HFF-Myc (cell line): ENCODE results near the gene PPRC1.

Experiments
- DNase-seq: peaks from one replicate; pipeline ENCODE4 v3.0.0-alpha.2; 2011; ENCODE audit warnings: low read depth; ENCODE audit errors: extremely low read depth
- H3K4me3 ChIP-seq: replicated peaks from 2 replicates; pipeline ENCODE4 v1.5.1; 2011; ENCODE audit warnings: low read depth, mild to moderate bottlenecking, control low read depth, low read length
- CTCF ChIP-seq: IDR thresholded peaks from 2 replicates; pipeline ENCODE4 v1.5.1; 2012; ENCODE audit warnings: mild to moderate bottlenecking, low read depth, low read length, control low read depth; ENCODE audit errors: missing control alignments

The PPRC1 gene

DNA sequence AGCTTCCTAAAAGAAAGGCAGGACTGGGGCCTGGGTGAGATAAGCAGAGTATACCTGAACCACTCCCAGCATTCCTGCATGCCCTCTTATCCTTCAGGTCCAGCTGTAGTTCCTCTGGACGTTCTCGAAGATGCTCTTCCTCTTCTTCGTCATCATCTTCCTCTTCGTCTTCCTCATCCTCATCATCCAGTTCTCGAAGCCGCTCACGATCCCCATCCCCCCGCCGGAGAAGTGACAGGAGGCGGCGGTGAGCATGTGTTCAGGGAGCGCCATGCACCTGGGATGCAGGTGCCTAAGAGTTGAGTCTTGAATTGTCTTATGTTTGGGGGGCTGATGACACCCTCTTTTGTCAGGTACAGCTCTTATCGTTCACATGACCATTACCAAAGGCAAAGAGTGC, 15.4 kb downstream of the PPRC1 start:
- no peak for TF ChIP-seq CTCF
- no peak for DNase-seq
- no peak overlapping the region for H3K4me3 ChIP-seq

DNA sequence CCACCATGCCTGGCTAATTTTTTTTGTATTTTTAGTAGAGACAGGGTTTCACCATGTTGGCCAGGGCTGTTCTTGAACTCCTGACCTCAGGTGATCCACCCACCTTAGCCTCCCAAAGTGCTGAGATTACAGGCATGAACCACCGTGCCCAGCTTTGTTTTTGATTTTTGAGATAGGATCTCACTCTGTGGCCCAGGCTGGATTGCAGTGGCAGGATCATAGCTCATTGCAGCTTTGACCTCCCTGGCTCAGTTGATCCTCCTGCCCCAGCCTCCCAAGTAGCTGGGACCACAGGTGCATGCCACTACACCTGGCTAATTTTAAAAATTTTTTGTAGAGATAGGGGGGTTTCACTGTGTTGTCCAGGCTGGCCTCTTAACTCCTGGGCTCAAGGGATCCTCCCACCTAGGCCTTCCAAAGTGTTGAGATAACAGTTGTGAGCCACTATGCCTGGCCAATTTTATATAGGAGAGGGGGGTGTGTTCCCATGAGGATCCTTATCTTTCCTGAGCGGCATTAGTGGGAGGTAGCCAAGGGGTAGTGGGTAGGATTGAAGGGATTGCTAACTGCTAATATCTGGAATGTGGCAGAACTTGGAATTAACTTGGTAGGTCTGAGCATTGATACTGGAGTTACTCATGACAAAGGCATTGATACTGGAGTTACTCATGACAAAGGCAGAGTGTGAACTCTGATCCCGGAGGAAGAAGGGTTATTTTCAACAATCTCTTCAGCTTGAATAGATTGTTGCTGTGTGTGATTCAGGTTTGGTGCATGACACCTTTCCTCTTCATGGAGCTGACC, 18.3 kb downstream of the PPRC1 start:
- TF ChIP-seq CTCF: no peak
- DNase-seq: peak; percentile 38
- no peak overlapping the region; the same call in 1 of the 2 replicates for H3K4me3 ChIP-seq

GRCh38 chr10:102151774-102152544, 19.1 kb downstream of the PPRC1 start, which contains the start of gene NOLC1:
Gene NOLC1, plus strand, starts transcription at chr10:102152389. Its CDS starts 22 bp downstream, at chr10:102152411.
- no peak for TF ChIP-seq CTCF
- H3K4me3 ChIP-seq: peak within 1 kb of the TSS; percentile 76
- DNase-seq: peak; percentile 98

DNA sequence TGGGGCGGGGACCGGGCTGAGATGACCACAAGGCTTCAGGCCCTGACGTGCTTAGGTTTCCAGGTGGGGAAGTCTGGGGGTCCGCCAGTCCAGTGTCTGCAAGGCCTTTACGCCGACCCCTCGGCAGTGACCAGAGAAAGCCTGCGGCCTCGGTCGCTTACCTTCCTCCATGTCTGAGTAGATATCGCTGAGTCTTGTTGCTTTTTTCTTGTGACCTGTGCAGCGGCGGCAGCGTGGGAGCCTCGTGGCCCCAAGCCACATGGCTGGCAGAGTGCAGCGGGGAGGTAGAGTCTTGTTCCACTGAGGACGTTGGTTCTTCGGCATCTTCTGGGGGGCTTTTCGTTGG, 19.7 kb downstream of the PPRC1 start:
- no peak for DNase-seq
- no peak for TF ChIP-seq CTCF
- peak overlapping the region; percentile 76 for H3K4me3 ChIP-seq

- peak overlapping the region; percentile 76 for H3K4me3 ChIP-seq
- TF ChIP-seq CTCF: no peak
- DNase-seq: no peak
These were observed 20.3 kb downstream of the PPRC1 start for GRCh38 chr10:102153093-102153620.

DNA sequence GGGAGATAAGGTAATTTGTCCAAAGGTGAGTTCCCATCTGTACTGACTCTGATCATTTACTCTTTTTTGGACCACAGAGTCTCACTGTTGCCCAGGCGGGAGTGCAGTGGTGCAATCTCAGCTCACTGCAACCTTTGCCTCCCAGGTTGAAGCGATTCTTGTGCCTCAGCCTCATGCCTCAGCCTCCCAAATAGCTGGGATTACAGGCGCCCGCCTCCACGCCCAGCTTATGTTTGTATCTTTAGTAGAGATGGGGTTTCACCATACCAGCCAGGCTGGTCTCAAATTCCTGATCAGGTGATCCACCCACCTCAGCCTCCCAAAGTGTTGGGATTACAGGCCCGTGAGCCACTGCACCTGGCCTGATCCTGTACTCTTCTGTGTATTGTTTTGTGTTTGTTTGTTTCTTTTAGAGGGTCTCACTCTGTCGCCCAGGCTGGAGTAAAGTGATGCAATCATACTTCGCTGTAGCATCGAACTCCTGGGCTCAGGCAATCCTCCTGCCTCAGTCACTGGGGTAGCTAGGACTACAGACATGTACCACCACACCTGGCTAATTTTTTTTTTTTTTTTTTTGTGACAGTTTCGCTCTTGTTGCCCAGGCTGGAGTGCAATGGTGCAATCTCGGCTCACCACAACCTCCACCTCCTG, 21.8 kb downstream of the PPRC1 start:
- TF ChIP-seq CTCF: no peak
- peak overlapping the region; percentile 76 for H3K4me3 ChIP-seq
- DNase-seq: no peak
